ENCODE data around the gene TDRD1.

Gene TDRD1

GRCh38 chr10:114195079-114195478 is 15.9 kb downstream of the TDRD1 start:
- H3F3A ChIP-seq (ENCODE audit: control insufficient read depth, insufficient read depth), result no peaks in the 10 kb centered on the region
- no peak for TF ChIP-seq CTCF (IDR thresholded peaks at IDR 0.05; ENCODE audit: low read depth, low read length, poor library complexity, severe bottlenecking)
- H4K20me1 ChIP-seq (ENCODE audit: control insufficient read depth, insufficient read depth, low read depth, low read length), result no peaks in the 10 kb centered on the region
- H3K4me2 ChIP-seq (ENCODE audit: low read length), result no peak overlapping the region
- H3K9me2 ChIP-seq (replicated peaks; ENCODE audit: control insufficient read depth, low read length), result no peaks in the 10 kb centered on the region
- no peaks in the 10 kb centered on the region for H3K4me1 ChIP-seq (ENCODE audit: control insufficient read depth, low read length)
- H3K79me2 ChIP-seq (ENCODE audit: control insufficient read depth, low read length), result no peaks in the 10 kb centered on the region
- H3K4me3 ChIP-seq (ENCODE audit: low read length), result no peak overlapping the region
- H3K27me3 ChIP-seq (ENCODE audit: control insufficient read depth, low read length), result 0 out of 2 replicates have a peak, but pooled peaks cover 6% of the 10 kb centered on the region
- H3K36me3 ChIP-seq (ENCODE audit: control insufficient read depth, low read length), result no peaks in the 10 kb centered on the region
- no peaks in the 10 kb centered on the region for H3K9me3 ChIP-seq (ENCODE audit: control insufficient read depth, insufficient read depth, low read length)
- H3K27ac ChIP-seq (ENCODE audit: low read depth, low read length), result no peak overlapping the region

- H3K4me2 ChIP-seq (ENCODE audit: low read length), result no peak overlapping the region
- H3K27ac ChIP-seq (ENCODE audit: low read depth, low read length), result no peak overlapping the region
- no peak for TF ChIP-seq CTCF (IDR thresholded peaks at IDR 0.05; ENCODE audit: low read depth, low read length, poor library complexity, severe bottlenecking)
- no peak for TF ChIP-seq EZH2phosphoT487 (IDR thresholded peaks at IDR 0.05; ENCODE audit: borderline replicate concordance, low read length)
- H3K27me3 ChIP-seq (ENCODE audit: control insufficient read depth, low read length), result peaks cover 11% of the 10 kb centered on the region; the same call in 1 of the 2 replicates
- no peaks in the 10 kb centered on the region for H3K4me1 ChIP-seq (ENCODE audit: control insufficient read depth, low read length)
- no peaks in the 10 kb centered on the region for H4K20me1 ChIP-seq (ENCODE audit: control insufficient read depth, insufficient read depth, low read depth, low read length)
- no peaks in the 10 kb centered on the region for H3K9me2 ChIP-seq (replicated peaks; ENCODE audit: control insufficient read depth, low read length)
- H3K9me3 ChIP-seq (ENCODE audit: control insufficient read depth, insufficient read depth, low read length), result no peaks in the 10 kb centered on the region
- H3K79me2 ChIP-seq (ENCODE audit: control insufficient read depth, low read length), result no peaks in the 10 kb centered on the region
- H3K36me3 ChIP-seq (ENCODE audit: control insufficient read depth, low read length), result no peaks in the 10 kb centered on the region
- H3K4me3 ChIP-seq (ENCODE audit: low read length), result no peak overlapping the region
- no peaks in the 10 kb centered on the region for H3F3A ChIP-seq (ENCODE audit: control insufficient read depth, insufficient read depth)
Observed at GRCh38 chr10:114199239-114199638, 20.1 kb downstream of the TDRD1 start.

- Histone ChIP-seq H3K9me2 (replicated peaks; ENCODE audit: control insufficient read depth, low read length) (no peaks in the 10 kb centered on the region), H3K79me2 (ENCODE audit: control insufficient read depth, low read length) (no peaks in the 10 kb centered on the region), H3K27me3 (ENCODE audit: control insufficient read depth, low read length) (peaks cover 7% of the 10 kb centered on the region), H3K4me1 (ENCODE audit: control insufficient read depth, low read length) (no peaks in the 10 kb centered on the region), H3K4me3 (ENCODE audit: low read length) (no peak overlapping the region), H3K4me2 (ENCODE audit: low read length) (no peak overlapping the region), H4K20me1 (ENCODE audit: control insufficient read depth, insufficient read depth, low read depth, low read length) (no peaks in the 10 kb centered on the region), H3K9me3 (ENCODE audit: control insufficient read depth, insufficient read depth, low read length) (no peaks in the 10 kb centered on the region), H3K36me3 (ENCODE audit: control insufficient read depth, low read length) (no peaks in the 10 kb centered on the region), H3F3A (ENCODE audit: control insufficient read depth, insufficient read depth) (no peaks in the 10 kb centered on the region), H3K27ac (ENCODE audit: low read depth, low read length) (no peak overlapping the region)
- TF ChIP-seq EZH2phosphoT487 (IDR thresholded peaks at IDR 0.05; ENCODE audit: borderline replicate concordance, low read length) (no peak), CTCF (IDR thresholded peaks at IDR 0.05; ENCODE audit: low read depth, low read length, poor library complexity, severe bottlenecking) (no peak)
Observed at GRCh38 chr10:114202812-114203211, 23.7 kb downstream of the TDRD1 start.

- no peak overlapping the region for H3K4me2 ChIP-seq (ENCODE audit: low read length)
- TF ChIP-seq EZH2phosphoT487 (IDR thresholded peaks at IDR 0.05; ENCODE audit: borderline replicate concordance, low read length) (no peak), CTCF (IDR thresholded peaks at IDR 0.05; ENCODE audit: low read depth, low read length, poor library complexity, severe bottlenecking) (no peak)
- H3K9me2 ChIP-seq (replicated peaks; ENCODE audit: control insufficient read depth, low read length), result no peaks in the 10 kb centered on the region
- H3K27me3 ChIP-seq (ENCODE audit: control insufficient read depth, low read length), result peaks cover 11% of the 10 kb centered on the region
- no peak overlapping the region for H3K4me3 ChIP-seq (ENCODE audit: low read length)
- H3K79me2 ChIP-seq (ENCODE audit: control insufficient read depth, low read length), result no peaks in the 10 kb centered on the region
- no peaks in the 10 kb centered on the region for H3K4me1 ChIP-seq (ENCODE audit: control insufficient read depth, low read length)
- no peaks in the 10 kb centered on the region for H3K36me3 ChIP-seq (ENCODE audit: control insufficient read depth, low read length)
- no peak overlapping the region for H3K27ac ChIP-seq (ENCODE audit: low read depth, low read length)
- H3K9me3 ChIP-seq (ENCODE audit: control insufficient read depth, insufficient read depth, low read length), result no peaks in the 10 kb centered on the region
- no peaks in the 10 kb centered on the region for H4K20me1 ChIP-seq (ENCODE audit: control insufficient read depth, insufficient read depth, low read depth, low read length)
- H3F3A ChIP-seq (ENCODE audit: control insufficient read depth, insufficient read depth), result no peaks in the 10 kb centered on the region
Observed at GRCh38 chr10:114206902-114207301, 27.7 kb downstream of the TDRD1 start.
